Stimulated activated CD8-positive, alpha-beta memory T cell treated with anti-CD3 and anti-CD28 coated beads, Interleukin-2, amount 100 ng/mL, for 1 hour (primary cell): ENCODE data around the gene CACNG4.
"Not testable (repeated sequence)": the region's sequence is repeated elsewhere in the genome, so short reads cannot be mapped to it uniquely, and the experiment has no call there.

Source experiments
- DNase-seq, 2 donors: peaks; one replicate each; pipeline ENCODE4 v3.0.0-alpha.2; 2020; ENCODE audit warnings: low read depth in 2 of 2

The CACNG4 gene

GRCh38 chr17:66964930-66965800, 658 bp downstream of the CACNG4 start:
- DNase-seq: no peak

- DNase-seq: no peak
These were observed 1.3 kb downstream of the CACNG4 start for GRCh38 chr17:66965801-66966262.

GRCh38 chr17:66966298-66966697, 1.8 kb downstream of the CACNG4 start:
- DNase-seq: no peak

- no peak for DNase-seq
These were observed 2.4 kb downstream of the CACNG4 start for GRCh38 chr17:66966704-66967418.

- no peak for DNase-seq
These were observed 3.5 kb downstream of the CACNG4 start for GRCh38 chr17:66967837-66968543.

GRCh38 chr17:66968916-66969315, 4.4 kb downstream of the CACNG4 start:
- DNase-seq: no peak

GRCh38 chr17:66970140-66970539, 5.6 kb downstream of the CACNG4 start:
- DNase-seq: no peak

- DNase-seq: no peak
These were observed 6.3 kb downstream of the CACNG4 start for GRCh38 chr17:66970797-66971196.

- DNase-seq: no peak
These were observed 6.8 kb downstream of the CACNG4 start for GRCh38 chr17:66971264-66971663.

- no peak for DNase-seq
These were observed 7.4 kb downstream of the CACNG4 start for GRCh38 chr17:66971730-66972441.

GRCh38 chr17:66972442-66972830, 7.9 kb downstream of the CACNG4 start:
- not testable (repeated sequence) for DNase-seq

- DNase-seq: no peak
These were observed 10.7 kb downstream of the CACNG4 start for GRCh38 chr17:66975188-66975587.

GRCh38 chr17:66975614-66976378, 11.3 kb downstream of the CACNG4 start:
- no peak for DNase-seq

- DNase-seq: no peak
These were observed 11.8 kb downstream of the CACNG4 start for GRCh38 chr17:66976379-66976663.

- DNase-seq: no peak
These were observed 12.3 kb downstream of the CACNG4 start for GRCh38 chr17:66976781-66977201.

- DNase-seq: no peak
These were observed 14.1 kb downstream of the CACNG4 start for GRCh38 chr17:66978514-66979061.

GRCh38 chr17:66980896-66981295, 16.4 kb downstream of the CACNG4 start:
- DNase-seq: no peak

- no peak for DNase-seq
These were observed 17.5 kb downstream of the CACNG4 start for GRCh38 chr17:66981983-66982508.

- DNase-seq: no peak
These were observed 19.0 kb downstream of the CACNG4 start for GRCh38 chr17:66983414-66984021.

GRCh38 chr17:66984730-66985129, 20.2 kb downstream of the CACNG4 start:
- no peak for DNase-seq
